Fibroblast of mammary gland (primary cell): ENCODE results near the gene POU4F1.

ENCODE experiments used
- DNase-seq: peaks from one replicate; pipeline ENCODE4 v3.0.0-alpha.2; 2010; ENCODE audit warnings: low read depth
- H3K4me3 ChIP-seq: 2 replicates; pipeline ENCODE4 v1.5.1; 2011; ENCODE audit warnings: low read depth, mild to moderate bottlenecking, low read length, moderate library complexity; ENCODE audit not compliant: control insufficient read depth
- TF ChIP-seq, protein P1 (sequence below): conservative IDR thresholded peaks from 2 replicates; pipeline ENCODE4 v1.5.1; 2011; ENCODE audit warnings: low read depth, low read length, inconsistent platforms; ENCODE audit not compliant: control insufficient read depth, insufficient read depth

The POU4F1 gene

DNA sequence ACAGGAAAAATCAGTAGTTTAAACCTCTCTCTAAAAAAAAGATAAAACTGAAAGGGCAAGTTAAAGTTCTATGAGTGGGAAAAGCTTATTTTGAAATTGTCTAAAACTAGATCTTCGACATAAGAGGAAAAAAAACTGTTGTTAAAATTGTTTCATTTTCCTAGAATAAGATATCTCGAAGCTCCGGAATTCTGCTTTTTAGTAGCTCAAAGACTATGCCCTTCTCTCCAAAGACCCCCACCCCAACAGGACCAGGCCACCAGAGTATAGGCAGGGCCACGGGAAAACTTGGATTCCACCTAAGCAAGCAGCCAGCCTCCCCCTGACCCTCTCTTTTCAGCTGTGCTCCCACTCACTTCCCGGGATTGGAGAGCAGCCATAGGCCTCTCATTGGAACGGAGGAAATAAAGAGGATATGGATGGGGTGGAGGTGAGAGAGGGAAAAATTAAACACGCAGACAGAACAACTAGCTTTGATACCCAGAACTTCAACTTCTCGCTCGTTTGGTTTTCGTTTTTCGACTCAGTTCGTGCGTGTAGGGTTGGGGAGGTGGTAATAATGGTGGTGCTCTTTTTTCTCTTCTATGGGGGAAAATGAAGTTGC is 3.0 kb downstream of the POU4F1 start:
- TF ChIP-seq, protein P1, sequence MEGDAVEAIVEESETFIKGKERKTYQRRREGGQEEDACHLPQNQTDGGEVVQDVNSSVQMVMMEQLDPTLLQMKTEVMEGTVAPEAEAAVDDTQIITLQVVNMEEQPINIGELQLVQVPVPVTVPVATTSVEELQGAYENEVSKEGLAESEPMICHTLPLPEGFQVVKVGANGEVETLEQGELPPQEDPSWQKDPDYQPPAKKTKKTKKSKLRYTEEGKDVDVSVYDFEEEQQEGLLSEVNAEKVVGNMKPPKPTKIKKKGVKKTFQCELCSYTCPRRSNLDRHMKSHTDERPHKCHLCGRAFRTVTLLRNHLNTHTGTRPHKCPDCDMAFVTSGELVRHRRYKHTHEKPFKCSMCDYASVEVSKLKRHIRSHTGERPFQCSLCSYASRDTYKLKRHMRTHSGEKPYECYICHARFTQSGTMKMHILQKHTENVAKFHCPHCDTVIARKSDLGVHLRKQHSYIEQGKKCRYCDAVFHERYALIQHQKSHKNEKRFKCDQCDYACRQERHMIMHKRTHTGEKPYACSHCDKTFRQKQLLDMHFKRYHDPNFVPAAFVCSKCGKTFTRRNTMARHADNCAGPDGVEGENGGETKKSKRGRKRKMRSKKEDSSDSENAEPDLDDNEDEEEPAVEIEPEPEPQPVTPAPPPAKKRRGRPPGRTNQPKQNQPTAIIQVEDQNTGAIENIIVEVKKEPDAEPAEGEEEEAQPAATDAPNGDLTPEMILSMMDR, result no peak
- H3K4me3 ChIP-seq, result no peak overlapping the region
- DNase-seq, result no peak

DNA sequence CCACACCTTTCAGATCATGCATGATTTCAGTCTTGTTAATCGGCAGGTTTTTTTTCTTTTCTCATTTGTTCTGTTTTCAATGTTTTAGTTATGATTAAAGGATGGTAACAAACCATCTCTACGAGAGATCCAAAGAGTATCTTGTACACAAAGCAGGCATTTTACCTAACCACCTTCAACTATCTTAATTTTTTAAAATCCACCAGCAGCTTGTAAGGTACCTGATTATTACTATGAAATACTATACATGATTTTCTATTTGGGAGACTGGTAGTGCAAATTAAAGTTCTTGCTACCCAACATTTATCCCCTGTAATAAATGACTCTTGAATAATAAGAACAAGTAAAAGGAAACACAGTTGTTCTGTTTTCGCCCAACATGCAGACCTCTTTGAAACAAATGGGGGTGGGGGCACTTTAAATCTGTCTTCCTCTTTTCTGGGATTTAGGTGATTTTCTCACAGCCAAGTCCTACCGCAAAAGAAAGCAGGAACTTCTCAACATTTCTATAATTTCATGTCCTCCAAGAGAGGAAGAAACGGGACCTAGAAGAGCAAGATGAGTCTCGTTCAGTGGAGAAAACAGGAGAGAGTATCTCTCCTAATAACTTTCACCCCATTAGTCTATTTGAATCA is 3.6 kb downstream of the POU4F1 start:
- no peak for DNase-seq
- TF ChIP-seq, protein P1, result no peak

DNA sequence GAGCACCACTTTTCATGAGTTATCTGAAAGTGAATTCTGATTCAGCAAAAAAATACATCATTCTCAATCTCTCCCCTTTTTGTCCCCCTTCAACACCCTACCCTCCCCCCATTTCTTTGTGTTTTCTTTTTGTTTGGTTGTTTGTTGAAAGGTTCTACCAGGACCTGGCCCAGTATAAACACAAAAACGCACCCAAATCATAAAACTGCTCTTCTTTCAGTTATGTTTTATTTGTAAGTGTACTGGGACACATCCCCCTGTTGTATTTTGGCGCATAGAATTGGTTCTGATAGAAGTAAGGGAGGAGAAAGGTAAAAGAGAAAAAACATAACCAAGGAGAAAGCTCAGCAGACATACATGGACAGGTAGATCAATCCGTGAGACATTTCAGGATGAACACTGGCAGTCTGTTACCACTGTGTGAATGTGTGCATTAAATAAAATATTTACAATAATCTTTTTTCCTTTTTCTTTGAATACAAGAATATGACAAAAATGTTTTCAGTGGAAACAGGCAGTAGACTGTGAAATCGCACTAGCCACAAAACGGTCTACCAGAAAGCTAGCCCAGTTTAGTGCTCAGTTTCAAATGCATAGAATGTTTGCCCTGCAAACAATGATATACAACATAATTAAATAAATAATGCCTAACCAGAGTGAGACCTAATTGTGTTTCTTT is 4.2 kb downstream of the POU4F1 start:
- H3K4me3 ChIP-seq, result no peak overlapping the region
- no peak for DNase-seq

More for the DNA sequence above, 3.6 kb downstream of the POU4F1 start:
- no peak overlapping the region for H3K4me3 ChIP-seq

DNA sequence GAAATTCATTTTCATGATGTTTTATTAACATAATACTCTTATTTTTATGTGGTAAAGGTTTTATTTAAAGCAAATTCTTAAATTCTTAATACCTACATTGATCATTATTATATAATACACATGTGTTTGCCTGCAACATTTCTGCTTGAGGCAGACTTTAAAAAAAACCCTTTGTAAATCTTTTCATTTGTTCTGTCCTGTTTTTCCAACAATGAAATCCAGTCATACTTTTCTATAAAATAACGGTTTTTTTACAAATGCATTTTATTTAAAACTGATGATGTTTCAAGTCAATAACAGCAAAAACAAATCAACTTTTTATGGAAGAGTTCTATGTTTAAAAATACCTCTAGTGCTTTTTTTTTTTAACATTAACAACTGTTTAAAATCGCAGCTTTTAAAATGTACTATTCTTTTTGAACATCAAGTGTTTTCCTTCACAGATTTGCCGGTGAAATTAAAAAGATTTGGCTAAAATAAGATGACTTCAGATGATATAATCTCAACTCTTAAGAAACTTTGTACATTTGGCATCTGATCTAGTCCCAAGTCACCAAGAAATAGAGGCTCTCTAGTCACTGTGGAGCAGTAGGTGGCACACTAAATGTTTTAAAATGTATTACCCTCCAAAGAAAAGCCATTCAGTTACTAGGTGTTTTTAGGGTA is 5.1 kb downstream of the POU4F1 start:
- DNase-seq, result no peak
- TF ChIP-seq, protein P1, result no peak
- no peak overlapping the region for H3K4me3 ChIP-seq

More for the DNA sequence above, 4.2 kb downstream of the POU4F1 start:
- TF ChIP-seq, protein P1, result no peak

DNA sequence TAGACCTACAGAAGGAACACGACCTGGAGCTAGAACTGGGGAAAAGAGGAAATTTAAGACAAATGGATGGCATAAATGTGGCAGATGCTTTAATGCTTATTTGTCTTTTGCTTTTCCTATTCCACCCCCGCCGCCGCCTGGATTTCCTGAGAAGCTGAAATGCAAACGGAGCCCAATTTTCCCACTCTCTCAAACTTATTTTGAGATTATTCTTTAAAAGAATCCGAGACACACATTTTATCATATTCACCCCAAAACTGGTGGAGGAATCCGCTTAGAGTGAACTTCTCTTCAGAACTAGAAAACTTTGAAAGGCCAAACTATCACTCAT is 5.8 kb downstream of the POU4F1 start:
- DNase-seq, result no peak
- no peak overlapping the region for H3K4me3 ChIP-seq
- TF ChIP-seq, protein P1, result no peak

DNA sequence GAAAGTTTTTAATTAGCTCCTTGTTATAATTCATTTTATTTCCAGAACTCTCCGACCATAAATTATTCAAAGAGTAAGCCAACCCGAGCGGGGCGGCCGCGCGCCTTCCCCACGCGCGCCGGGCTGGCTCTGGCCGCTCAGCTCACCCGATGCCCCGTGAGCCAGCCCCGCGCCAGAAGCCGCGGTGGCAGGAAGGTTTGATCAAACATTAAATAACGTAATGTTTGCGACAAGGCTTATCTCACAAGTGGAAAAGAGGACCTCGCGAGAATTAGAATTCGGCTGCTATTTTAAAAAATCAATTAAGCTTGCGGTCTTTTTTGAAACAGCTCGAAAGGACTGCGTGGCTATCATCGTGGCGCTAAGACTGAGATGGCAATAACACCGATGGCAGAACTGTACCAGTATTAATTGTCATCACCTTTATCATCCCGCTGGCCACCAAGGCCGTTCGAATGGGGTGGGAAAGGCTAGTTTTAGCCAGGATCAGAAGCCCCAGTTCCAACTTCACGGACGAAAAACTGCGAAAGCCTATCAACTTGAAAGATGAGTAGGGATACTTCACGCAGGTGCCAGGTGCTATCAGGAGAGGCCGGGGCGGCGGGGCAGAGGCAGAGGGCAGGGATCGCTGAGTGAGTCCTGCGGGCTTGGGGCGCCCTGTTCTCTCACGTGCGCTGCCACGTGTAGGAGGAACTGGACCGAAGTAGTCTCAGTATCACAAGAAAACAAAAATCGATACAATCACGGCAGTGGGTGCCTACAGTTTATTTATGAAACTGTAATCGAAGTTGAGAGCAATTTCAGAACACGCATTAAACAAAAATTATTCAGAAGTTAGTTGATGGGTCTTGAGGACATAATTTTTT is 6.4 kb downstream of the POU4F1 start:
- H3K4me3 ChIP-seq, result no peak overlapping the region
- no peak for DNase-seq
- TF ChIP-seq, protein P1, result no peak
